Measurements from ENCODE around the gene AGPAT3. TPM values are rescaled to one million over a fixed set of nuclear protein-coding genes. Genes with fewer than 3 reads are reported as not detected.

The AGPAT3 gene
- total RNA-seq, 6 experiments from 2014 or later = 56.9 to 111 (median 95.3) TPM

- no peaks in the 10 kb centered on the region for H3K4me1 ChIP-seq
- H3K4me3 ChIP-seq = no peak overlapping the region
- no peaks in the 10 kb centered on the region for H3K36me3 ChIP-seq
- H3K9me3 ChIP-seq = no peaks in the 10 kb centered on the region
- no peak overlapping the region for H3K27ac ChIP-seq
- peak in 2 of 4 donors; percentile 15 to 48 for ATAC-seq
- DNase-seq = peak in 1 of 3 donors; percentile 38
- 81% methylated on average over 3 of the region's 26 CpGs for WGBS (ENCODE audit: insufficient coverage, low coverage, low lambda C conversion rate, missing lambda C conversion rate)
- H3K27me3 ChIP-seq = no peaks in the 10 kb centered on the region
- no peak for TF ChIP-seq POLR2A (IDR thresholded peaks at IDR 0.05)
- peak in 1 of 4 donors; percentile 6 for TF ChIP-seq CTCF (IDR thresholded peaks at IDR 0.05)
- intact Hi-C loops (cut with DNase I) = no loop called here
These were observed 6.0 kb upstream of the AGPAT3 start for GRCh38 chr21:43858806-43859648.

GRCh38 chr21:43859747-43860214, 5.2 kb upstream of the AGPAT3 start:
- WGBS (ENCODE audit: insufficient coverage, low coverage, low lambda C conversion rate, missing lambda C conversion rate) = 82% methylated on average over 6 of the region's 8 CpGs

GRCh38 chr21:43861706-43862105, 3.3 kb upstream of the AGPAT3 start:
- intact Hi-C loops (cut with DNase I) = loop anchor here in 1 of 2 donors (10.0 kb wide), 1 partner anchor 63 kb away; no protein-coding TSS in a partner anchor
- H3K27me3 ChIP-seq = no peaks in the 10 kb centered on the region
- TF ChIP-seq POLR2A (IDR thresholded peaks at IDR 0.05) (no peak), CTCF (IDR thresholded peaks at IDR 0.05) (no peak)
- H3K4me1 ChIP-seq = peaks cover 0 to 7% (median 0%) of the 10 kb centered on the region in 4 donors
- 84% methylated on average over 8 of the region's 8 CpGs for WGBS (ENCODE audit: insufficient coverage, low coverage, low lambda C conversion rate, missing lambda C conversion rate)
- H3K27ac ChIP-seq = no peak overlapping the region
- no peaks in the 10 kb centered on the region for H3K9me3 ChIP-seq
- peak in 1 of 3 donors; percentile 23 for DNase-seq
- ATAC-seq = no peak
- no peak overlapping the region for H3K4me3 ChIP-seq
- H3K36me3 ChIP-seq = no peaks in the 10 kb centered on the region

More at GRCh38 chr21:43859747-43860214, 5.2 kb upstream of the AGPAT3 start:
- H3K9me3 ChIP-seq = no peaks in the 10 kb centered on the region
- no peaks in the 10 kb centered on the region for H3K4me1 ChIP-seq
- H3K27ac ChIP-seq = no peak overlapping the region
- peak in 1 of 3 donors; percentile 3 for DNase-seq
- no peak for ATAC-seq
- H3K4me3 ChIP-seq = no peak overlapping the region
- no peaks in the 10 kb centered on the region for H3K27me3 ChIP-seq
- no peaks in the 10 kb centered on the region for H3K36me3 ChIP-seq
- TF ChIP-seq CTCF (IDR thresholded peaks at IDR 0.05) (no peak), POLR2A (IDR thresholded peaks at IDR 0.05) (no peak)
- intact Hi-C loops (cut with DNase I) = loop anchor here in 1 of 2 donors (10.0 kb wide), 1 partner anchor 65 kb away; no protein-coding TSS in a partner anchor

GRCh38 chr21:43864313-43864961, 586 bp upstream of the AGPAT3 start:
- under 1% methylated on average over 45 of the region's 81 CpGs for WGBS (ENCODE audit: insufficient coverage, low coverage, low lambda C conversion rate, missing lambda C conversion rate)
- peak overlapping the region; percentile 75 to 80 (median 77) for H3K27ac ChIP-seq
- TF ChIP-seq POLR2A (IDR thresholded peaks at IDR 0.05) = peak; percentile 53
- no peak for TF ChIP-seq CTCF (IDR thresholded peaks at IDR 0.05)
- no peaks in the 10 kb centered on the region for H3K27me3 ChIP-seq
- peaks cover 0 to 29% (median 13%) of the 10 kb centered on the region in 4 donors for H3K4me1 ChIP-seq
- ATAC-seq = peak; percentile 37 to 69 (median 58)
- intact Hi-C loops (cut with DNase I) = loop anchor here in 1 of 2 donors (10.0 kb wide), 1 partner anchor 60 kb away; no protein-coding TSS in a partner anchor
- peak overlapping the region; percentile 64 to 85 (median 77) for H3K4me3 ChIP-seq
- DNase-seq = peak; percentile 71 to 78 (median 74)
- no peaks in the 10 kb centered on the region for H3K36me3 ChIP-seq
- no peaks in the 10 kb centered on the region for H3K9me3 ChIP-seq

All from right lobe of liver (tissue), 6 donors.